Liver (tissue), 9 donors: ENCODE results near the gene ATP6V0E1. TPM values are rescaled to one million over a fixed set of nuclear protein-coding genes. Genes with fewer than 3 reads are reported as not detected.

Experiments used
- DNase-seq: peaks from one replicate; pipeline ENCODE4 v3.0.0-alpha.2; 2017; ENCODE audit warnings: low spot score
- H3K27ac ChIP-seq, 2 donors: one replicate each; pipeline ENCODE4 v1.7.0; 2013; ENCODE audit warnings: inconsistent platforms in 2 of 2, low read length in 2 of 2, control low read depth in 1 of 2, low read depth in 1 of 2, mild to moderate bottlenecking in 1 of 2
- H3K27me3 ChIP-seq, 4 donors: one replicate each; pipeline versions ENCODE4 v1.6.1 to v1.7.0; 2013; ENCODE audit warnings: low read length in 3 of 4, inconsistent platforms in 1 of 4, mild to moderate bottlenecking in 1 of 4, moderate library complexity in 1 of 4; ENCODE audit not compliant: control insufficient read depth in 4 of 4, insufficient read depth in 4 of 4
- H3K36me3 ChIP-seq, 4 donors: one replicate each; pipeline versions ENCODE4 v1.6.1 to v1.7.0; 2013; ENCODE audit warnings: low read length in 3 of 4, mild to moderate bottlenecking in 3 of 4, low read depth in 1 of 4, moderate library complexity in 1 of 4; ENCODE audit not compliant: control insufficient read depth in 4 of 4, insufficient read depth in 3 of 4
- H3K4me1 ChIP-seq, 4 donors: one replicate each; pipeline versions ENCODE4 v1.6.1 to v1.7.0; 2013; ENCODE audit warnings: low read length in 3 of 4, mild to moderate bottlenecking in 3 of 4, moderate library complexity in 1 of 4; ENCODE audit not compliant: control insufficient read depth in 4 of 4, insufficient read depth in 4 of 4
- H3K4me3 ChIP-seq, 3 donors: one replicate each; pipeline versions ENCODE4 v1.6.1 to v1.7.0; 2013; ENCODE audit warnings: low read length in 3 of 3, control low read depth in 1 of 3, low read depth in 1 of 3, mild to moderate bottlenecking in 1 of 3
- H3K9ac ChIP-seq, 2 donors: one replicate each; pipeline ENCODE4 v1.7.0; 2013; ENCODE audit warnings: low read length in 2 of 2, mild to moderate bottlenecking in 2 of 2, moderate library complexity in 2 of 2, control low read depth in 1 of 2, low read depth in 1 of 2
- H3K9me3 ChIP-seq, 4 donors: one replicate each; pipeline versions ENCODE4 v1.6.1 to v1.7.0; 2013; ENCODE audit warnings: low read length in 3 of 4; ENCODE audit not compliant: control insufficient read depth in 4 of 4
- EGR1 ChIP-seq, 2 donors: IDR thresholded peaks; 2 replicates each; pipeline ENCODE4 v1.6.1; 2016 to 2018; ENCODE audit warnings: antibody characterized with exemption in 2 of 2, low read depth in 2 of 2
- FOXA1 ChIP-seq: IDR thresholded peaks from 2 replicates; pipeline ENCODE4 v1.6.1; 2016; ENCODE audit warnings: antibody characterized with exemption
- FOXA2 ChIP-seq: IDR thresholded peaks from 2 replicates; pipeline ENCODE4 v1.6.1; 2016; ENCODE audit warnings: antibody characterized with exemption
- GABPA ChIP-seq, 2 donors: IDR thresholded peaks in 1 of 2; conservative IDR thresholded peaks in 1 of 2; 2 replicates each; pipeline ENCODE4 v1.6.1; 2016; ENCODE audit warnings: antibody characterized with exemption in 2 of 2, mild to moderate bottlenecking in 1 of 2, moderate library complexity in 1 of 2
- HNF4A ChIP-seq, 2 donors: conservative IDR thresholded peaks; 2 replicates each; pipeline ENCODE4 v1.6.1; 2016; ENCODE audit warnings: antibody characterized with exemption in 2 of 2, mild to moderate bottlenecking in 2 of 2
- HNF4G ChIP-seq: IDR thresholded peaks from 2 replicates; pipeline ENCODE4 v1.6.1; 2016; ENCODE audit warnings: antibody characterized with exemption
- JUND ChIP-seq, 2 donors: IDR thresholded peaks; 2 replicates each; pipeline ENCODE4 v1.6.1; 2016; ENCODE audit warnings: antibody characterized with exemption in 2 of 2
- NR2F2 ChIP-seq: IDR thresholded peaks from 2 replicates; pipeline ENCODE4 v1.6.1; 2016; ENCODE audit warnings: antibody characterized with exemption
- RAD21 ChIP-seq, 2 donors: IDR thresholded peaks; 2 replicates each; pipeline ENCODE4 v1.6.1; 2016; ENCODE audit warnings: antibody characterized with exemption in 2 of 2, mild to moderate bottlenecking in 2 of 2
- RXRA ChIP-seq, 2 donors: IDR thresholded peaks; 2 replicates each; pipeline ENCODE4 v1.6.1; 2017 to 2018; ENCODE audit warnings: antibody characterized with exemption in 2 of 2, mild to moderate bottlenecking in 1 of 2
- SP1 ChIP-seq: IDR thresholded peaks from 2 replicates; pipeline ENCODE4 v1.6.1; 2018; ENCODE audit warnings: antibody characterized with exemption, mild to moderate bottlenecking
- TAF1 ChIP-seq: conservative IDR thresholded peaks from 2 replicates; pipeline ENCODE4 v1.6.1; 2016; ENCODE audit warnings: antibody characterized with exemption, mild to moderate bottlenecking
- YY1 ChIP-seq: IDR thresholded peaks from 2 replicates; pipeline ENCODE4 v1.6.1; 2016; ENCODE audit warnings: antibody characterized with exemption, mild to moderate bottlenecking
- WGBS: extraction: QIAGEN DNeasy Blood & Tissue Kit; methylation state at CpG from one replicate; pipeline ENCODE4 v1.1.7; 2013; 5-methylcytosine and 5-hydroxymethylcytosine counted together
- polyA plus RNA-seq, 2 donors: library from polyadenylated mRNA; stranded (reverse) in 1 of 2; unstranded in 1 of 2; fragments of 200-250 nt in 1 of 2; fragments of >200 nt in 1 of 2; fragmentation: Nextera tagmentation in 1 of 2; extraction: Ambion mirVana in 1 of 2; gene quantifications; one replicate each; pipeline versions ENCODE4 v1.2.1 to v1.2.3, GENCODE V29; 2013 to 2015
- total RNA-seq, 2 donors: library from RNA; depleted of rRNA; stranded (reverse); fragments of >200 nt; gene quantifications; one replicate each; pipeline ENCODE4 v1.2.3, GENCODE V29; 2014
- TF ChIP-seq, protein P1 (sequence below): IDR thresholded peaks from 2 replicates; pipeline ENCODE4 v1.6.1; 2016; ENCODE audit warnings: antibody characterized with exemption
- TF ChIP-seq, protein P2 (sequence below): IDR thresholded peaks from 2 replicates; pipeline ENCODE4 v1.6.1; 2016; ENCODE audit warnings: antibody characterized with exemption, mild to moderate bottlenecking
- TF ChIP-seq, protein P3 (sequence below): IDR thresholded peaks from 2 replicates; pipeline ENCODE4 v1.6.1; 2016; ENCODE audit warnings: antibody characterized with exemption
- TF ChIP-seq, protein P4 (sequence below): fragments of 150-350 bp; IDR thresholded peaks from 2 replicates; pipeline ENCODE4 v1.5.1; 2017; ENCODE audit warnings: improper control_type of control experiment, low read depth, low read length; ENCODE audit not compliant: missing input control
- donor health status: healthy.
- donor health status: healthy.
- donor health status: healthy.
- donor health status: healthy.
- donor health status: healthy.

ATP6V0E1 gene
- total and polyA plus RNA-seq, 4 donors, result 56.6 to 396 (median 111) TPM

DNA sequence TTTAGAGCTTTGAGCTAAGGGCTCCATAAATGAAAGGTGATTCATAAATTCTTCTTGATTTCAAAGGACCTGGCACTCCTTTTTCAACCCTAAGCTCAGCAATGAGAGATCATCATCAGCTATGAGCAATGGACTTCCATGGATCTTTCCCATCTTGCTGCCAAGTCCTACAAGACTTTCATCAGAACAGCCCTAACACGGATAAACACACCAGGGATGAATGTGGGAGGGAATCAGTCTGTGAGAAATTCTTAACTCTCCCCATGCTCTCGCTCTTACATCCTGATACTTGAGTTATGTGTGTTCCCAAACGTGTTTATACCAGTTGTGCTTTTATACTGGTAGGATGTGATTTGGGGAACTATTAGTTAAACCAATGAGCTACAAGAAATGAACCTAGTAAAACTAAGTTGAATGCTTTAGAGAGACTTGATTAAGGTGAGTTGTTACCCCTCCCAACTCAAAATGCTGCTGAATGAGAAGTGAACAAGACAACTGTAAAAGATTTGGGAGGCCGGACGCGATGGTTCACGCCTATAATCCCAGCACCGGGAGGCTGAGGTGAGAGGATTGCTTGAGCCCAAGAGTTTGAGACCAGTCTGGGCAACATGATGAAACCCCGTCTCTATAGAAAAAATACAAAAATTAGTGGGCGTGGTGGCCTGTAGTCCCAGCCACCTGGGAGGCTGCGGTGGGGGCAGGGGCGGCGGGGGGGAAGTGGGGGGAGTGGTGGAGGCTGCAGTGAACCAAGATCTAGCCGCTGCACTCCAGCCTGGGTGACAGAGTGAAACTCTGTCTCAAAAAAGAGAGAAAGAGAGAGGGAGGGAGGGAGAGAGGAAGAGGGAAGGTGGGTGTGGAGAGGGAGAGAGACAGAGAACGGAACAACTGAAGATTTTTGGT, 29.5 kb upstream of the ATP6V0E1 start:
- no peak for DNase-seq
- WGBS, result 79% methylated on average over 15 of the region's 15 CpGs

DNA sequence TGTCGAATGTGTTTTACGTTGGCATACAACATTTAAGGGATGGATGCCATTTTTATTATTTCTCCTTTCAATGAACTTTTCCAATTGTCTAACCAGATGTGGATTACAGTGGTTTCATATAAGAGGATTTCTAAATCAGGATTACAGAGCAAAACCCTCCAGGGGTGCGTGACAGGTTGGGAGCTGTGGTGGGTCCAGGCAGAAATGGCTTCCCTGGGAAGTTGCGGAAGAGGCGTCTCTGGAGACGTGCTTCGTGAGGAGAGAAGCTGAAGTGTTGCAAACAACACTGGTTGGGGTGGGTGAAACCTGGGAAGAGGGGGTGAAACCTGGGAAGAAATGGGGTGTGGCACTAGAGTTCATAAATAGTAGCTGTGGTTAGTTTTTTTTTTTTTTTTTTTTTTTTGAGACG, 28.8 kb upstream of the ATP6V0E1 start:
- no peak overlapping the region for H3K9ac ChIP-seq
- WGBS, result 85% methylated on average over 8 of the region's 8 CpGs

More for the DNA sequence above, 29.5 kb upstream of the ATP6V0E1 start:
- peaks cover 0 to 3% (median 0%) of the 10 kb centered on the region in 4 donors for H3K4me1 ChIP-seq
- H3K27me3 ChIP-seq, result no peaks in the 10 kb centered on the region
- peaks cover 6 to 23% (median 16%) of the 10 kb centered on the region in 4 donors for H3K36me3 ChIP-seq
- no peak overlapping the region for H3K9ac ChIP-seq
- TF ChIP-seq SP1 (no peak), HNF4A (conservative IDR thresholded peaks at IDR 0.05) (no peak), EGR1 (IDR thresholded peaks at IDR 0.05; ENCODE audit: low read depth in 2 of 2) (no peak), TAF1 (no peak), RAD21 (IDR thresholded peaks at IDR 0.05) (no peak), RXRA (IDR thresholded peaks at IDR 0.05) (no peak), GABPA (IDR thresholded peaks at IDR 0.05 in 1 of 2, conservative IDR thresholded peaks at IDR 0.05 in 1 of 2) (no peak)
- TF ChIP-seq, protein P1, sequence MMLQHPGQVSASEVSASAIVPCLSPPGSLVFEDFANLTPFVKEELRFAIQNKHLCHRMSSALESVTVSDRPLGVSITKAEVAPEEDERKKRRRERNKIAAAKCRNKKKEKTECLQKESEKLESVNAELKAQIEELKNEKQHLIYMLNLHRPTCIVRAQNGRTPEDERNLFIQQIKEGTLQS, result no peak
- TF ChIP-seq, protein P2, sequence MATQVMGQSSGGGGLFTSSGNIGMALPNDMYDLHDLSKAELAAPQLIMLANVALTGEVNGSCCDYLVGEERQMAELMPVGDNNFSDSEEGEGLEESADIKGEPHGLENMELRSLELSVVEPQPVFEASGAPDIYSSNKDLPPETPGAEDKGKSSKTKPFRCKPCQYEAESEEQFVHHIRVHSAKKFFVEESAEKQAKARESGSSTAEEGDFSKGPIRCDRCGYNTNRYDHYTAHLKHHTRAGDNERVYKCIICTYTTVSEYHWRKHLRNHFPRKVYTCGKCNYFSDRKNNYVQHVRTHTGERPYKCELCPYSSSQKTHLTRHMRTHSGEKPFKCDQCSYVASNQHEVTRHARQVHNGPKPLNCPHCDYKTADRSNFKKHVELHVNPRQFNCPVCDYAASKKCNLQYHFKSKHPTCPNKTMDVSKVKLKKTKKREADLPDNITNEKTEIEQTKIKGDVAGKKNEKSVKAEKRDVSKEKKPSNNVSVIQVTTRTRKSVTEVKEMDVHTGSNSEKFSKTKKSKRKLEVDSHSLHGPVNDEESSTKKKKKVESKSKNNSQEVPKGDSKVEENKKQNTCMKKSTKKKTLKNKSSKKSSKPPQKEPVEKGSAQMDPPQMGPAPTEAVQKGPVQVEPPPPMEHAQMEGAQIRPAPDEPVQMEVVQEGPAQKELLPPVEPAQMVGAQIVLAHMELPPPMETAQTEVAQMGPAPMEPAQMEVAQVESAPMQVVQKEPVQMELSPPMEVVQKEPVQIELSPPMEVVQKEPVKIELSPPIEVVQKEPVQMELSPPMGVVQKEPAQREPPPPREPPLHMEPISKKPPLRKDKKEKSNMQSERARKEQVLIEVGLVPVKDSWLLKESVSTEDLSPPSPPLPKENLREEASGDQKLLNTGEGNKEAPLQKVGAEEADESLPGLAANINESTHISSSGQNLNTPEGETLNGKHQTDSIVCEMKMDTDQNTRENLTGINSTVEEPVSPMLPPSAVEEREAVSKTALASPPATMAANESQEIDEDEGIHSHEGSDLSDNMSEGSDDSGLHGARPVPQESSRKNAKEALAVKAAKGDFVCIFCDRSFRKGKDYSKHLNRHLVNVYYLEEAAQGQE, result no peak
- TF ChIP-seq, protein P3, sequence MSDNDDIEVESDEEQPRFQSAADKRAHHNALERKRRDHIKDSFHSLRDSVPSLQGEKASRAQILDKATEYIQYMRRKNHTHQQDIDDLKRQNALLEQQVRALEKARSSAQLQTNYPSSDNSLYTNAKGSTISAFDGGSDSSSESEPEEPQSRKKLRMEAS, result no peak
- no peak overlapping the region for H3K4me3 ChIP-seq
- no peak overlapping the region for H3K27ac ChIP-seq
- no peaks in the 10 kb centered on the region for H3K9me3 ChIP-seq

More for the DNA sequence above, 28.8 kb upstream of the ATP6V0E1 start:
- no peak overlapping the region for H3K4me3 ChIP-seq
- H3K27ac ChIP-seq, result no peak overlapping the region
- no peaks in the 10 kb centered on the region for H3K27me3 ChIP-seq
- DNase-seq, result no peak
- H3K4me1 ChIP-seq, result peaks cover 0 to 7% (median 1%) of the 10 kb centered on the region in 4 donors
- H3K36me3 ChIP-seq, result peaks cover 6 to 20% (median 15%) of the 10 kb centered on the region in 4 donors
- TF ChIP-seq, protein P2, result no peak
- TF ChIP-seq YY1, result no peak
- TF ChIP-seq SP1, result no peak
- TF ChIP-seq, protein P4, sequence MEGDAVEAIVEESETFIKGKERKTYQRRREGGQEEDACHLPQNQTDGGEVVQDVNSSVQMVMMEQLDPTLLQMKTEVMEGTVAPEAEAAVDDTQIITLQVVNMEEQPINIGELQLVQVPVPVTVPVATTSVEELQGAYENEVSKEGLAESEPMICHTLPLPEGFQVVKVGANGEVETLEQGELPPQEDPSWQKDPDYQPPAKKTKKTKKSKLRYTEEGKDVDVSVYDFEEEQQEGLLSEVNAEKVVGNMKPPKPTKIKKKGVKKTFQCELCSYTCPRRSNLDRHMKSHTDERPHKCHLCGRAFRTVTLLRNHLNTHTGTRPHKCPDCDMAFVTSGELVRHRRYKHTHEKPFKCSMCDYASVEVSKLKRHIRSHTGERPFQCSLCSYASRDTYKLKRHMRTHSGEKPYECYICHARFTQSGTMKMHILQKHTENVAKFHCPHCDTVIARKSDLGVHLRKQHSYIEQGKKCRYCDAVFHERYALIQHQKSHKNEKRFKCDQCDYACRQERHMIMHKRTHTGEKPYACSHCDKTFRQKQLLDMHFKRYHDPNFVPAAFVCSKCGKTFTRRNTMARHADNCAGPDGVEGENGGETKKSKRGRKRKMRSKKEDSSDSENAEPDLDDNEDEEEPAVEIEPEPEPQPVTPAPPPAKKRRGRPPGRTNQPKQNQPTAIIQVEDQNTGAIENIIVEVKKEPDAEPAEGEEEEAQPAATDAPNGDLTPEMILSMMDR, result no peak
- TF ChIP-seq EGR1 (IDR thresholded peaks at IDR 0.05; ENCODE audit: low read depth in 2 of 2), result no peak
- TF ChIP-seq RAD21 (IDR thresholded peaks at IDR 0.05), result no peak
- TF ChIP-seq TAF1, result no peak
- no peak for TF ChIP-seq NR2F2
- no peak for TF ChIP-seq FOXA2
- TF ChIP-seq, protein P1, result no peak
- TF ChIP-seq HNF4G, result no peak
- no peak for TF ChIP-seq GABPA (IDR thresholded peaks at IDR 0.05 in 1 of 2, conservative IDR thresholded peaks at IDR 0.05 in 1 of 2)
- no peak for TF ChIP-seq FOXA1
- no peak for TF ChIP-seq JUND (IDR thresholded peaks at IDR 0.05)
- no peak for TF ChIP-seq HNF4A (conservative IDR thresholded peaks at IDR 0.05)
- TF ChIP-seq, protein P3, result no peak
- no peaks in the 10 kb centered on the region for H3K9me3 ChIP-seq
